SK-MEL-5 (cell line): ENCODE measurements around the gene RRAS. TPM values are rescaled to one million over a fixed set of nuclear protein-coding genes. Genes with fewer than 3 reads are reported as not detected.

Experiments used
- DNase-seq: peaks from one replicate; pipeline ENCODE4 v3.0.0-alpha.2; 2016; ENCODE audit warnings: low read depth, low spot score
- in situ Hi-C: cut with HindIII; loops from 2 replicates; pipeline ENCODE4 v1.10.0; 2016; ENCODE audit warnings: low sequenced_read_pairs, high pct_unique_total_duplicates, low pct_unique_long_range_greater_than_20kb
- total RNA-seq: library from RNA; depleted of rRNA; stranded (reverse); fragments of >200 nt; shearing (Covaris generic); gene quantifications from 2 replicates; pipeline ENCODE4 v1.2.3, GENCODE V29; 2014

RRAS gene
- total RNA-seq, 1 experiment from 2014 or later, result 4.1 TPM

- in situ Hi-C loops, result no loop called here
These were observed 39.2 kb upstream of the RRAS start for GRCh38 chr19:49678985-49679770.

GRCh38 chr19:49677901-49678674 is 38.1 kb upstream of the RRAS start:
- DNase-seq, result peak; percentile 69
- in situ Hi-C loops, result no loop called here

More at GRCh38 chr19:49678985-49679770, 39.2 kb upstream of the RRAS start:
- DNase-seq, result no peak

GRCh38 chr19:49677231-49677900 is 37.4 kb upstream of the RRAS start, which contains the start of gene PRMT1:
Gene PRMT1 (plus strand): TSS chr19:49677271. CDS start chr19:49677281, 10 bp downstream.
- in situ Hi-C loops, result no loop called here
- peak; percentile 51 for DNase-seq

- in situ Hi-C loops, result no loop called here
- peak; percentile 99 for DNase-seq
These were observed 36.9 kb upstream of the RRAS start for GRCh38 chr19:49676784-49677230.

- DNase-seq, result peak; percentile 84
- in situ Hi-C loops, result no loop called here
These were observed 36.3 kb upstream of the RRAS start for GRCh38 chr19:49676136-49676783.

GRCh38 chr19:49672131-49672919 is 32.4 kb upstream of the RRAS start:
- in situ Hi-C loops, result no loop called here
- peak; percentile 73 for DNase-seq

- no peak for DNase-seq
- in situ Hi-C loops, result no loop called here
These were observed 29.6 kb upstream of the RRAS start for GRCh38 chr19:49669516-49669915.

GRCh38 chr19:49667473-49667872 is 27.5 kb upstream of the RRAS start:
- DNase-seq, result no peak
- in situ Hi-C loops, result no loop called here

GRCh38 chr19:49666120-49666444 is 26.1 kb upstream of the RRAS start:
- in situ Hi-C loops, result no loop called here
- DNase-seq, result no peak

- peak; percentile 93 for DNase-seq
- in situ Hi-C loops, result no loop called here
These were observed 25.6 kb upstream of the RRAS start, which contains the start of the genes BCL2L12 and IRF3 for GRCh38 chr19:49665351-49666119. Gene BCL2L12 (plus strand): TSS chr19:49665933. CDS start chr19:49666693, 760 bp downstream. Gene IRF3 (minus strand): TSS chr19:49665857. CDS start chr19:49664838, 1,019 bp downstream.

- no peak for DNase-seq
- in situ Hi-C loops, result no loop called here
These were observed 25.1 kb upstream of the RRAS start for GRCh38 chr19:49665036-49665350.

GRCh38 chr19:49664171-49665035 is 24.5 kb upstream of the RRAS start:
- in situ Hi-C loops, result no loop called here
- peak; percentile 65 for DNase-seq

GRCh38 chr19:49663224-49663623 is 23.3 kb upstream of the RRAS start:
- DNase-seq, result no peak
- in situ Hi-C loops, result no loop called here

- no peak for DNase-seq
- in situ Hi-C loops, result no loop called here
These were observed 22.1 kb upstream of the RRAS start for GRCh38 chr19:49662011-49662410.

GRCh38 chr19:49660338-49660961 is 20.5 kb upstream of the RRAS start:
- in situ Hi-C loops, result no loop called here
- no peak for DNase-seq
